ENCODE measurements around the gene CCM2.

GRCh38 chr7:44984478-44984758 lies 15.6 kb upstream of the CCM2 start:
- TF ChIP-seq, protein P1, sequence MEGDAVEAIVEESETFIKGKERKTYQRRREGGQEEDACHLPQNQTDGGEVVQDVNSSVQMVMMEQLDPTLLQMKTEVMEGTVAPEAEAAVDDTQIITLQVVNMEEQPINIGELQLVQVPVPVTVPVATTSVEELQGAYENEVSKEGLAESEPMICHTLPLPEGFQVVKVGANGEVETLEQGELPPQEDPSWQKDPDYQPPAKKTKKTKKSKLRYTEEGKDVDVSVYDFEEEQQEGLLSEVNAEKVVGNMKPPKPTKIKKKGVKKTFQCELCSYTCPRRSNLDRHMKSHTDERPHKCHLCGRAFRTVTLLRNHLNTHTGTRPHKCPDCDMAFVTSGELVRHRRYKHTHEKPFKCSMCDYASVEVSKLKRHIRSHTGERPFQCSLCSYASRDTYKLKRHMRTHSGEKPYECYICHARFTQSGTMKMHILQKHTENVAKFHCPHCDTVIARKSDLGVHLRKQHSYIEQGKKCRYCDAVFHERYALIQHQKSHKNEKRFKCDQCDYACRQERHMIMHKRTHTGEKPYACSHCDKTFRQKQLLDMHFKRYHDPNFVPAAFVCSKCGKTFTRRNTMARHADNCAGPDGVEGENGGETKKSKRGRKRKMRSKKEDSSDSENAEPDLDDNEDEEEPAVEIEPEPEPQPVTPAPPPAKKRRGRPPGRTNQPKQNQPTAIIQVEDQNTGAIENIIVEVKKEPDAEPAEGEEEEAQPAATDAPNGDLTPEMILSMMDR (conservative IDR thresholded peaks at IDR 0.05): no peak
- TF ChIP-seq ZFX (IDR thresholded peaks at IDR 0.05): no peak
